Natural killer cell (primary cell): ENCODE measurements around the gene MACROD2. TPM values are rescaled to one million over a fixed set of nuclear protein-coding genes. Genes with fewer than 3 reads are reported as not detected.

ENCODE experiments used
- ATAC-seq, 3 donors: fragments of 150-1000 bp in 2 of 3; fragments of 200-7000 bp in 1 of 3; cut with Tn5 transposase; 1 replicate in 1 of 3; 2 replicates in 2 of 3; pipeline ENCODE4 v1.10.0; 2021; ENCODE audit warnings: mild to moderate bottlenecking in 2 of 3, moderate library complexity in 2 of 3
- DNase-seq, 2 donors: peaks; one replicate each; pipeline versions ENCODE4 v3.0.0 to v3.0.0-alpha.2; 2013 to 2021; ENCODE audit warnings: mixed read lengths in 1 of 2
- H3K27ac ChIP-seq: one replicate; pipeline ENCODE4 v1.5.1; 2013; ENCODE audit warnings: mild to moderate bottlenecking, low read length
- H3K27me3 ChIP-seq: one replicate; pipeline ENCODE4 v1.6.1; 2013; ENCODE audit warnings: low read length; ENCODE audit not compliant: control insufficient read depth, insufficient read depth
- H3K36me3 ChIP-seq: one replicate; pipeline ENCODE4 v1.6.1; 2013; ENCODE audit warnings: low read length; ENCODE audit not compliant: control insufficient read depth, insufficient read depth
- H3K4me1 ChIP-seq: one replicate; pipeline ENCODE4 v1.6.1; 2013; ENCODE audit warnings: low read length; ENCODE audit not compliant: control insufficient read depth, insufficient read depth
- H3K4me3 ChIP-seq: one replicate; pipeline ENCODE4 v1.5.1; 2013; ENCODE audit warnings: low read length
- H3K9me3 ChIP-seq: one replicate; pipeline ENCODE4 v1.6.1; 2013; ENCODE audit warnings: low read length; ENCODE audit not compliant: control insufficient read depth, insufficient read depth
- H3K27ac Mint-ChIP-seq, 2 donors: one replicate each; pipeline ENCODE4 v1.8.0; 2022; ENCODE audit warnings: mild to moderate bottlenecking in 2 of 2, mixed read lengths in 2 of 2, moderate library complexity in 1 of 2
- H3K27me3 Mint-ChIP-seq, 2 donors: one replicate each; pipeline ENCODE4 v1.8.0; 2022; ENCODE audit warnings: low read depth in 2 of 2, mixed read lengths in 2 of 2
- H3K36me3 Mint-ChIP-seq: one replicate; pipeline ENCODE4 v1.8.0; 2022; ENCODE audit warnings: mixed read lengths
- H3K4me1 Mint-ChIP-seq, 2 donors: one replicate each; pipeline ENCODE4 v1.8.0; 2022; ENCODE audit warnings: mixed read lengths in 2 of 2
- H3K4me3 Mint-ChIP-seq: one replicate; pipeline ENCODE4 v1.8.0; 2022; ENCODE audit warnings: mild to moderate bottlenecking, moderate library complexity, mixed read lengths
- H3K9me3 Mint-ChIP-seq, 2 donors: one replicate each; pipeline ENCODE4 v1.8.0; 2022; ENCODE audit warnings: mixed read lengths in 2 of 2
- WGBS: methylation state at CpG from one replicate; pipeline ENCODE4 v1.1.7; 2013; ENCODE audit warnings: missing lambda C conversion rate; ENCODE audit not compliant: insufficient coverage; 5-methylcytosine and 5-hydroxymethylcytosine counted together
- intact Hi-C: fragments of 100-400 bp; cut with micrococcal nuclease; formaldehyde crosslinking; loops from one replicate; pipeline ENCODE4 v1.14.2; 2022
- total RNA-seq, 4 donors: library from RNA; stranded (reverse); fragments of 120-200 nt in 1 of 4; gene quantifications; one replicate each; pipeline versions ENCODE4 v1.2.3 to v1.2.4, GENCODE V29; 2013 to 2022
- TF ChIP-seq, protein P1 (sequence below): fragments of 200-600 bp; IDR thresholded peaks from one replicate; pipeline ENCODE4 v1.8.0; 2022; ENCODE audit warnings: antibody characterized with exemption

Gene MACROD2
- total RNA-seq, 3 donors from 2014 or later (not counting 1 experiment from before 2014, with no cell fraction given) = 0.19 to 0.88 TPM; not detected in 1

DNA sequence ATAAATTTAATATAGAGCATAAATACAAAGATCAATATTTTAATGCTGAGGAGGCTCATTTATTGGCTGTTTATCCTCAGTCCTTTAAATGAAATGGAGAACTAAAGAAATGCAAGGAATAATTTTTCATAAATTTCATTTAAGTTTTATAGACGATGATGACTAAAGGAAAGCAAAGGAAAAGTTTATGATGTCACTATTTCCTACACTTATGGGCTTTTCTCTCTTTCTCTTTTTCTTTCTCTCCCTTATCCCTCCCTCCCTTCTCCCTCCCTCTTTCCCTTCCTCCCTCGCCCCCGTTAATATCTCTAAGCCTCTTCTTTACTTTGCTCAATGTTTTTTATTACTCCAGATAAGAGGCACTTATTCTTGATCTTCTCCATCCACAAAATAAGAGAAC is 1231.8 kb downstream of the MACROD2 start:
- Mint-ChIP-seq H3K36me3 (no peaks in the 10 kb centered on the region), H3K4me1 (no peaks in the 10 kb centered on the region), H3K27me3 (no peaks in the 10 kb centered on the region), H3K27ac (no peak overlapping the region), H3K4me3 (no peak overlapping the region), H3K9me3 (peaks cover 5 to 10% of the 10 kb centered on the region in 2 donors)
- Histone ChIP-seq H3K4me1 (no peaks in the 10 kb centered on the region), H3K9me3 (no peaks in the 10 kb centered on the region), H3K4me3 (no peak overlapping the region), H3K36me3 (no peaks in the 10 kb centered on the region), H3K27ac (no peak overlapping the region), H3K27me3 (no peaks in the 10 kb centered on the region)
- intact Hi-C loops = no loop called here
- DNase-seq (no peak), ATAC-seq (no peak)
- WGBS = 84% methylated on average over 2 of the region's 3 CpGs
- TF ChIP-seq, protein P1, sequence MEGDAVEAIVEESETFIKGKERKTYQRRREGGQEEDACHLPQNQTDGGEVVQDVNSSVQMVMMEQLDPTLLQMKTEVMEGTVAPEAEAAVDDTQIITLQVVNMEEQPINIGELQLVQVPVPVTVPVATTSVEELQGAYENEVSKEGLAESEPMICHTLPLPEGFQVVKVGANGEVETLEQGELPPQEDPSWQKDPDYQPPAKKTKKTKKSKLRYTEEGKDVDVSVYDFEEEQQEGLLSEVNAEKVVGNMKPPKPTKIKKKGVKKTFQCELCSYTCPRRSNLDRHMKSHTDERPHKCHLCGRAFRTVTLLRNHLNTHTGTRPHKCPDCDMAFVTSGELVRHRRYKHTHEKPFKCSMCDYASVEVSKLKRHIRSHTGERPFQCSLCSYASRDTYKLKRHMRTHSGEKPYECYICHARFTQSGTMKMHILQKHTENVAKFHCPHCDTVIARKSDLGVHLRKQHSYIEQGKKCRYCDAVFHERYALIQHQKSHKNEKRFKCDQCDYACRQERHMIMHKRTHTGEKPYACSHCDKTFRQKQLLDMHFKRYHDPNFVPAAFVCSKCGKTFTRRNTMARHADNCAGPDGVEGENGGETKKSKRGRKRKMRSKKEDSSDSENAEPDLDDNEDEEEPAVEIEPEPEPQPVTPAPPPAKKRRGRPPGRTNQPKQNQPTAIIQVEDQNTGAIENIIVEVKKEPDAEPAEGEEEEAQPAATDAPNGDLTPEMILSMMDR = no peak

DNA sequence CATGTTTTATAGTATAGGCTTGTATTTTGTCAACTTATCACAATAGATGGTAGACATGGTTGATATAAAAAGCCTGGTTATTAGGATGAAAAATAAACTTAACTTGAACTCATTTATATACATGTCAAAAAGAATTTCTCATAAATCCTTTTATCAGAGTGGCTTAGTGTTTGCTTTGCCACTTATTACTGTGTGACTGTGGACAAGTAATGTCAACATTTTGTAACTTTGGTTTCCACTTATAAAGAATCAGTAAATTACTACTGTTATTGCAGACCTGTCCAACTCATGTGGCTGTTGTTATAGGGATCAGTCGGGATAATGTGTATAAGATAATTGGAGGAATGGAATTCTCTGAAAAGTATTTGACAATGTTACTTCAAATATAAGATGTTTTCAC is 1236.9 kb downstream of the MACROD2 start:
- DNase-seq = no peak

DNA sequence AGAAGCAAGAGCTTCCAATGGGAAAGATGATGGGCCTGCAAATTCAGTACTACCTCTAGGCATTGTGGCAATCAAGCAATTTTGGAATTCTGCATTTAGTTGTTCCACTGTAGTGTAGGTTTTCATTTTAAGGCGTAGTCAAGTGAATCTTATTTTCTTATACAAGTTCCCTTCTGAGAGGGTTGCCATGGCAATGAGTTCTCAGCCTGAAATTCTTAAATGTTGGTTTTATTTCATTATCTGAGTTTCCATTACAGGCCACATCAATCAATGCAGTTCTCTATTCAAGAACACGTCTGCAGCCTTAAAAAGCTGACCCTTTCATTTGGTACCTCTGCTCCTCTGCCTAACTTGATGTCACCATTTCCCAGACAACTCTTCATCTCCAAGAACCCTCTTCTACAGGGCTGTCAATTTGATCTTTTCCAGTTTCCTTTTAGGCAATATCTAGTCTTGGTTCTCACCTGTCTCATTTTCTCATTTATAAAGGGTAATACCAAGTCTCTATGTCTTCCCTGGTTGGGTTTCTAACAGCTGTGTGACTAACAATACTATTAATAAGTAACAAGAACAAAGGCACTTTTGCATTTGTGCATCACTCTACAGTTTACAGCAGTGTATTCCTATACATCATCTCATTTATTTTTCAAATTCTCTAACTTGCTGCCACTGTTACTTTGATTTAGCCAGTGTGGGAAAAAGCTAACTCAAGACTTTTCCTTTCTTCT is 1240.3 kb downstream of the MACROD2 start:
- intact Hi-C loops = no loop called here
- Histone ChIP-seq H3K4me1 (no peaks in the 10 kb centered on the region), H3K27me3 (no peaks in the 10 kb centered on the region), H3K36me3 (no peaks in the 10 kb centered on the region), H3K27ac (no peak overlapping the region), H3K9me3 (no peaks in the 10 kb centered on the region), H3K4me3 (no peak overlapping the region)
- Mint-ChIP-seq H3K4me3 (no peak overlapping the region), H3K27me3 (no peaks in the 10 kb centered on the region), H3K27ac (no peak overlapping the region), H3K9me3 (peaks cover 8 to 9% of the 10 kb centered on the region in 2 donors), H3K36me3 (no peaks in the 10 kb centered on the region), H3K4me1 (no peaks in the 10 kb centered on the region)
- WGBS = 82% methylated on average over 2 of the region's 2 CpGs
- ATAC-seq = no peak
- DNase-seq = no peak
- TF ChIP-seq, protein P1 = no peak

More for the DNA sequence above, 1236.9 kb downstream of the MACROD2 start:
- TF ChIP-seq, protein P1 = no peak
- H3K36me3 Mint-ChIP-seq = no peaks in the 10 kb centered on the region
- Histone ChIP-seq H3K27ac (no peak overlapping the region), H3K9me3 (no peaks in the 10 kb centered on the region), H3K27me3 (no peaks in the 10 kb centered on the region), H3K4me3 (no peak overlapping the region), H3K4me1 (no peaks in the 10 kb centered on the region), H3K36me3 (no peaks in the 10 kb centered on the region)
- no peaks in the 10 kb centered on the region for H3K4me1 Mint-ChIP-seq
- no peak overlapping the region for H3K4me3 Mint-ChIP-seq
- peaks cover 5 to 14% of the 10 kb centered on the region in 2 donors for H3K9me3 Mint-ChIP-seq
- no peak for ATAC-seq
- no peak overlapping the region for H3K27ac Mint-ChIP-seq
- no CpG with 5 or more reads among the region's 1 CpG for WGBS
- H3K27me3 Mint-ChIP-seq = no peaks in the 10 kb centered on the region
- intact Hi-C loops = no loop called here

DNA sequence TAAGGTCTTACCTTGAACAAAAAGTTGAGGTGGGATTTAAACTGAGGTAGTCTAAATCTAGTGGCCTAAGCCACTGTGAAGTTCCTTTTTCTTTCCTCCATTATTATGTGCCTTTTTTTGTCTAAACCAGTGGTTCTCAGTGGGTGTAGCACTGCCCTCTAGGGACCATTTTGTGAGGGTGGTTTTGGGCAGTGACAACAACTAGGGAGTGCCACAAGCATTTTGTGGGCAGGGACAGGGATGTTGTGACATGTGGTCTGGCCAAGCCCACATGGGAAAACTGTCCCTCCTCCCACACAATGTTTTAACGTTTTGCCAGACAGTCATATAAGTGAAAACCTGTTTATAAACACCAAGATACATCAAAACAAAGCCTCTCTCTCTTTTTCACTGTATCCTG is 1241.5 kb downstream of the MACROD2 start:
- H3K27me3 Mint-ChIP-seq = no peaks in the 10 kb centered on the region
- H3K9me3 Mint-ChIP-seq = peaks cover 6 to 9% of the 10 kb centered on the region in 2 donors
- intact Hi-C loops = no loop called here
- TF ChIP-seq, protein P1 = no peak
- no peaks in the 10 kb centered on the region for H3K36me3 Mint-ChIP-seq
- Histone ChIP-seq H3K4me1 (no peaks in the 10 kb centered on the region), H3K27ac (no peak overlapping the region), H3K27me3 (no peaks in the 10 kb centered on the region), H3K36me3 (no peaks in the 10 kb centered on the region), H3K4me3 (no peak overlapping the region), H3K9me3 (no peaks in the 10 kb centered on the region)
- H3K4me3 Mint-ChIP-seq = no peak overlapping the region
- ATAC-seq (no peak), DNase-seq (no peak)
- H3K27ac Mint-ChIP-seq = no peak overlapping the region
- WGBS = 0% methylated on average over 1 of the region's 1 CpG
- H3K4me1 Mint-ChIP-seq = no peaks in the 10 kb centered on the region
